Panc1 (cell line): ENCODE results near the gene CD207.

ENCODE experiments used
- POLR2AphosphoS5 ChIP-seq: IDR thresholded peaks from 2 replicates; pipeline ENCODE4 v1.6.1; 2012; ENCODE audit warnings: mild to moderate bottlenecking, low read depth, low read length, moderate library complexity
- REST ChIP-seq, 2 experiments: IDR thresholded peaks; 2 replicates each; pipeline ENCODE4 v1.6.1; 2011 to 2012; ENCODE audit warnings: low read depth in 2 of 2, control low read depth in 1 of 2, low read length in 1 of 2, mild to moderate bottlenecking in 1 of 2, moderate library complexity in 1 of 2; ENCODE audit not compliant: insufficient read depth in 1 of 2
- SIN3A ChIP-seq: IDR thresholded peaks from 2 replicates; pipeline ENCODE4 v1.6.1; 2012; ENCODE audit warnings: low read depth, mild to moderate bottlenecking, low read length, moderate library complexity, borderline replicate concordance; ENCODE audit not compliant: insufficient read depth
- TCF7L2 ChIP-seq: IDR thresholded peaks from 2 replicates; pipeline ENCODE4 v1.6.1; 2011; ENCODE audit warnings: mild to moderate bottlenecking, low read depth, low read length, inconsistent platforms
- TF ChIP-seq, protein P1 (sequence below): fragments of 450-650 bp; IDR thresholded peaks from 2 replicates; pipeline ENCODE4 v1.5.1; 2017; ENCODE audit warnings: mild to moderate bottlenecking

- TF ChIP-seq, protein P1, sequence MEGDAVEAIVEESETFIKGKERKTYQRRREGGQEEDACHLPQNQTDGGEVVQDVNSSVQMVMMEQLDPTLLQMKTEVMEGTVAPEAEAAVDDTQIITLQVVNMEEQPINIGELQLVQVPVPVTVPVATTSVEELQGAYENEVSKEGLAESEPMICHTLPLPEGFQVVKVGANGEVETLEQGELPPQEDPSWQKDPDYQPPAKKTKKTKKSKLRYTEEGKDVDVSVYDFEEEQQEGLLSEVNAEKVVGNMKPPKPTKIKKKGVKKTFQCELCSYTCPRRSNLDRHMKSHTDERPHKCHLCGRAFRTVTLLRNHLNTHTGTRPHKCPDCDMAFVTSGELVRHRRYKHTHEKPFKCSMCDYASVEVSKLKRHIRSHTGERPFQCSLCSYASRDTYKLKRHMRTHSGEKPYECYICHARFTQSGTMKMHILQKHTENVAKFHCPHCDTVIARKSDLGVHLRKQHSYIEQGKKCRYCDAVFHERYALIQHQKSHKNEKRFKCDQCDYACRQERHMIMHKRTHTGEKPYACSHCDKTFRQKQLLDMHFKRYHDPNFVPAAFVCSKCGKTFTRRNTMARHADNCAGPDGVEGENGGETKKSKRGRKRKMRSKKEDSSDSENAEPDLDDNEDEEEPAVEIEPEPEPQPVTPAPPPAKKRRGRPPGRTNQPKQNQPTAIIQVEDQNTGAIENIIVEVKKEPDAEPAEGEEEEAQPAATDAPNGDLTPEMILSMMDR = no peak
- TF ChIP-seq POLR2AphosphoS5 (no peak), SIN3A (no peak), REST (IDR thresholded peaks at IDR 0.05; ENCODE audit: insufficient read depth in 1 of 2, low read depth in 2 of 2, low read length in 1 of 2) (no peak), TCF7L2 (no peak)
Observed at GRCh38 chr2:70808983-70809958, 26.3 kb downstream of the CD207 start.
